ENCODE results near the gene GPC2.

DNA sequence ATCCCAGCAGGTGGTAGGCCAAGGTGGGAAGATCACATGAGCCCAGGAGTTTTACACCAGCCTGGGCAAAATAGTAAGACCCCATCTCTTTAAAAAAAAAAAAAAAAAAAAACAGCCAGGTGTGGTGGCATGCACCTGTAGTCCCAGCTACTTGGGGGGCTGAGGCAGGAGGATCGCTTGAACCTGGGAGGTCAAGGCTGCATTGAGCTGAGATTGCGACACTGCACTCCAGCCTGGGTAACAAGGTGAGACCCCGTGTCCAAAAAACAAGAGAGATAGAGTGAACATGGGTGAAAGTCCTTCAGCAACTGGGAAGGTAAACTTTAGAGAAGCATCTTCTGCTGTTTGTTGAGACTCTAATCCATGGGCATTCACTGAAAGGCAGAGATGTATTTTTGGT lies 34.7 kb downstream of the GPC2 start:
- TF ChIP-seq, protein P1, sequence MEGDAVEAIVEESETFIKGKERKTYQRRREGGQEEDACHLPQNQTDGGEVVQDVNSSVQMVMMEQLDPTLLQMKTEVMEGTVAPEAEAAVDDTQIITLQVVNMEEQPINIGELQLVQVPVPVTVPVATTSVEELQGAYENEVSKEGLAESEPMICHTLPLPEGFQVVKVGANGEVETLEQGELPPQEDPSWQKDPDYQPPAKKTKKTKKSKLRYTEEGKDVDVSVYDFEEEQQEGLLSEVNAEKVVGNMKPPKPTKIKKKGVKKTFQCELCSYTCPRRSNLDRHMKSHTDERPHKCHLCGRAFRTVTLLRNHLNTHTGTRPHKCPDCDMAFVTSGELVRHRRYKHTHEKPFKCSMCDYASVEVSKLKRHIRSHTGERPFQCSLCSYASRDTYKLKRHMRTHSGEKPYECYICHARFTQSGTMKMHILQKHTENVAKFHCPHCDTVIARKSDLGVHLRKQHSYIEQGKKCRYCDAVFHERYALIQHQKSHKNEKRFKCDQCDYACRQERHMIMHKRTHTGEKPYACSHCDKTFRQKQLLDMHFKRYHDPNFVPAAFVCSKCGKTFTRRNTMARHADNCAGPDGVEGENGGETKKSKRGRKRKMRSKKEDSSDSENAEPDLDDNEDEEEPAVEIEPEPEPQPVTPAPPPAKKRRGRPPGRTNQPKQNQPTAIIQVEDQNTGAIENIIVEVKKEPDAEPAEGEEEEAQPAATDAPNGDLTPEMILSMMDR (IDR thresholded peaks at IDR 0.05) = no peak
- no peak for TF ChIP-seq POLR2A (IDR thresholded peaks at IDR 0.05)

Data from lower leg skin (tissue), 3 donors.